Measurements from ENCODE around the gene MYH10.

DNA sequence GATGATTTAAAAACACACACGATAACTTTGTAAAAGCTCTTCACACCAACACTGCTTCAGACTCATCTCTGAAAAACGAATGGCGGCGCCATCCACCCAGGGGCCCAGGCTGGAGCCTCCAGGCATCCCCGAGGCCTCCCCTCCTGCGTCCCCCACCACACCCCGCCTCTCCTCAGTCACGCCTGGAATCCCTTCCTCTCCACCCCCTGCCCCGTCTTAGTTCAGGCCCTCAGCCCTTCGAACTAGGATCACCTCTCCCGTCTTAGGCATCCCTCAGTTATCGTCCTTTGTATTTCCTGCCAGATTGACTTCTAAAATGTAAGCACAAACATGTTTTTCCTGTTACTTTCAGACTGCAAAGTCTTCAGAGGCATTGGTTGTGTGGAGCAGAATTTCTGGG, 136.5 kb downstream of the MYH10 start:
- no peak for TF ChIP-seq ZBTB8A (tag by site-specific recombination; IDR thresholded peaks at IDR 0.05)
- no peak for TF ChIP-seq ZNF416 (tag by site-specific recombination; IDR thresholded peaks at IDR 0.05)
- no peak for TF ChIP-seq ZNF677 (tag by site-specific recombination; IDR thresholded peaks at IDR 0.05)
